Epithelial cell of proximal tubule (primary cell): Measurements from ENCODE around the gene ZNF331. TPM values are rescaled to one million over a fixed set of nuclear protein-coding genes. Genes with fewer than 3 reads are reported as not detected.
A peak's percentile ranks its signal among the peaks of the same experiment; 100 is the strongest.
"Not testable (repeated sequence)": the region's sequence is repeated elsewhere in the genome, so short reads cannot be mapped to it uniquely, and the experiment has no call there.

ENCODE experiments used
- DNase-seq: peaks from one replicate; pipeline ENCODE4 v3.0.0-alpha.2; 2011; ENCODE audit warnings: low read depth
- H3K4me3 ChIP-seq: 2 replicates; pipeline ENCODE4 v1.5.1; 2011; ENCODE audit warnings: low read depth, mild to moderate bottlenecking, low read length
- CTCF ChIP-seq: conservative IDR thresholded peaks from 2 replicates; pipeline ENCODE4 v1.5.1; 2012; ENCODE audit warnings: low read depth, mild to moderate bottlenecking, low read length
- total RNA-seq: library from RNA; depleted of rRNA; stranded (reverse); fragments of >200 nt; gene quantifications from 2 replicates; pipeline ENCODE4 v1.2.3, GENCODE V29; 2015

The ZNF331 gene
- total RNA-seq, 1 donor from 2014 or later, result 6.1 TPM

GRCh38 chr19:53507523-53508442 lies 30.2 kb upstream of the ZNF331 start:
- no peak for TF ChIP-seq CTCF
- DNase-seq, result no peak
- no peak overlapping the region for H3K4me3 ChIP-seq

GRCh38 chr19:53509443-53509842 lies 28.5 kb upstream of the ZNF331 start:
- no peak for TF ChIP-seq CTCF
- DNase-seq, result no peak
- no peak overlapping the region for H3K4me3 ChIP-seq

- no peak overlapping the region for H3K4me3 ChIP-seq
- no peak for DNase-seq
- no peak for TF ChIP-seq CTCF
These were observed 28.1 kb upstream of the ZNF331 start for GRCh38 chr19:53509845-53510244.

- DNase-seq, result no peak
- no peak for TF ChIP-seq CTCF
- H3K4me3 ChIP-seq, result no peak overlapping the region
These were observed 26.6 kb upstream of the ZNF331 start for GRCh38 chr19:53511357-53511756.

GRCh38 chr19:53511933-53512374 lies 26.0 kb upstream of the ZNF331 start:
- H3K4me3 ChIP-seq, result no peak overlapping the region
- DNase-seq, result no peak
- TF ChIP-seq CTCF, result peak; percentile 56

GRCh38 chr19:53515047-53515446 lies 22.9 kb upstream of the ZNF331 start:
- not testable (repeated sequence) for H3K4me3 ChIP-seq, DNase-seq

GRCh38 chr19:53517114-53517741 lies 20.7 kb upstream of the ZNF331 start:
- no peak overlapping the region for H3K4me3 ChIP-seq
- DNase-seq, result no peak
- TF ChIP-seq CTCF, result no peak
